H9 (cell line): Measurements from ENCODE around the gene ADAM8. TPM values are rescaled to one million over a fixed set of nuclear protein-coding genes. Genes with fewer than 3 reads are reported as not detected.

ENCODE experiments used
- DNase-seq: peaks from one replicate; pipeline ENCODE4 v3.0.0-alpha.2; 2017
- H2AFZ ChIP-seq: one replicate; pipeline ENCODE4 v1.6.1; 2013; ENCODE audit warnings: mild to moderate bottlenecking, low read length, control low read depth, moderate library complexity
- H2AK5ac ChIP-seq: 2 replicates; pipeline ENCODE4 v1.6.1; 2013; ENCODE audit warnings: low read length, control low read depth, mixed read lengths; ENCODE audit not compliant: insufficient read length
- H2BK120ac ChIP-seq: one replicate; pipeline ENCODE4 v1.6.1; 2013; ENCODE audit warnings: low read depth, mild to moderate bottlenecking, low read length, control low read depth, inconsistent platforms; ENCODE audit not compliant: poor library complexity, severe bottlenecking
- H2BK12ac ChIP-seq: 2 replicates; pipeline ENCODE4 v1.6.1; 2013; ENCODE audit warnings: low read length, control low read depth, mixed read lengths, low read depth; ENCODE audit not compliant: insufficient read length
- H2BK15ac ChIP-seq: 2 replicates; pipeline ENCODE4 v1.6.1; 2013; ENCODE audit warnings: low read depth, low read length, control low read depth
- H2BK20ac ChIP-seq: one replicate; pipeline ENCODE4 v1.6.1; 2013; ENCODE audit warnings: low read depth, mild to moderate bottlenecking, low read length, control low read depth, inconsistent platforms; ENCODE audit not compliant: poor library complexity, severe bottlenecking
- H2BK5ac ChIP-seq: 2 replicates; pipeline ENCODE4 v1.6.1; 2013; ENCODE audit warnings: low read length, control low read depth, mixed read lengths; ENCODE audit not compliant: insufficient read length
- H3K14ac ChIP-seq: 2 replicates; pipeline ENCODE4 v1.6.1; 2013; ENCODE audit warnings: low read length, control low read depth; ENCODE audit not compliant: insufficient read depth
- H3K18ac ChIP-seq: 2 replicates; pipeline ENCODE4 v1.6.1; 2013; ENCODE audit warnings: low read depth, mild to moderate bottlenecking, mixed read lengths, low read length, control low read depth; ENCODE audit not compliant: insufficient read length
- H3K23ac ChIP-seq: 2 replicates; pipeline ENCODE4 v1.6.1; 2013; ENCODE audit warnings: low read length, control low read depth, mixed read lengths, low read depth; ENCODE audit not compliant: insufficient read length
- H3K23me2 ChIP-seq: 2 replicates; pipeline ENCODE4 v1.6.1; 2013; ENCODE audit warnings: low read depth, mild to moderate bottlenecking, mixed read lengths, low read length, control low read depth; ENCODE audit not compliant: insufficient read length, poor library complexity, severe bottlenecking
- H3K27ac ChIP-seq: 2 replicates; pipeline ENCODE4 v1.5.1; 2013; ENCODE audit warnings: low read length, control low read depth, mixed read lengths, low read depth; ENCODE audit not compliant: insufficient read length
- H3K27me3 ChIP-seq: 2 replicates; pipeline ENCODE4 v1.6.1; 2013; ENCODE audit warnings: low read length, control low read depth, inconsistent platforms; ENCODE audit not compliant: insufficient read depth
- H3K4ac ChIP-seq: 2 replicates; pipeline ENCODE4 v1.6.1; 2013; ENCODE audit warnings: low read depth, mild to moderate bottlenecking, control low read depth, inconsistent platforms, low read length, moderate library complexity
- H3K4me1 ChIP-seq: 2 replicates; pipeline ENCODE4 v1.6.1; 2013; ENCODE audit warnings: low read length, control low read depth, inconsistent platforms; ENCODE audit not compliant: insufficient read depth
- H3K4me2 ChIP-seq: 2 replicates; pipeline ENCODE4 v1.6.1; 2013; ENCODE audit warnings: low read length, control low read depth, mixed read lengths; ENCODE audit not compliant: insufficient read length, insufficient read depth
- H3K56ac ChIP-seq: 2 replicates; pipeline ENCODE4 v1.6.1; 2013; ENCODE audit warnings: low read depth, mild to moderate bottlenecking, mixed read lengths, low read length, control low read depth; ENCODE audit not compliant: insufficient read length
- H3K79me1 ChIP-seq: 2 replicates; pipeline ENCODE4 v1.6.1; 2013; ENCODE audit warnings: low read depth, mild to moderate bottlenecking, moderate library complexity, low read length, control low read depth, inconsistent platforms; ENCODE audit not compliant: insufficient read depth, poor library complexity, severe bottlenecking
- H3K79me2 ChIP-seq: 2 replicates; pipeline ENCODE4 v1.6.1; 2013; ENCODE audit warnings: low read length, control low read depth, inconsistent platforms; ENCODE audit not compliant: insufficient read depth
- H3K9ac ChIP-seq: 2 replicates; pipeline ENCODE4 v1.6.1; 2013; ENCODE audit warnings: low read length, control low read depth, mixed read lengths; ENCODE audit not compliant: insufficient read length; ENCODE audit errors: extremely low read depth
- H3K9me3 ChIP-seq: one replicate; pipeline ENCODE4 v1.6.1; 2013; ENCODE audit warnings: low read depth, low read length, inconsistent platforms; ENCODE audit not compliant: control insufficient read depth
- H3T11ph ChIP-seq: one replicate; pipeline ENCODE4 v1.6.1; 2013; ENCODE audit warnings: mild to moderate bottlenecking, low read length, control low read depth, inconsistent platforms
- H4K20me1 ChIP-seq: one replicate; pipeline ENCODE4 v1.6.1; 2013; ENCODE audit not compliant: control insufficient read depth, insufficient read length, insufficient read depth
- H4K5ac ChIP-seq: 2 replicates; pipeline ENCODE4 v1.6.1; 2013; ENCODE audit warnings: low read depth, mild to moderate bottlenecking, mixed read lengths, low read length, control low read depth; ENCODE audit not compliant: insufficient read length
- H4K8ac ChIP-seq: replicated peaks from 2 replicates; pipeline ENCODE4 v1.6.1; 2013; ENCODE audit warnings: low read length, control low read depth, mixed read lengths, low read depth; ENCODE audit not compliant: insufficient read length
- H4K91ac ChIP-seq: 2 replicates; pipeline ENCODE4 v1.6.1; 2013; ENCODE audit warnings: low read depth, mild to moderate bottlenecking, moderate library complexity, mixed read lengths, low read length, control low read depth; ENCODE audit not compliant: insufficient read length
- H3K27ac Mint-ChIP-seq, 3 experiments: 2 replicates in 2 of 3; 3 replicates in 1 of 3; pipeline ENCODE4 v1.8.0; 2020 to 2021; ENCODE audit warnings: mixed read lengths in 3 of 3, mild to moderate bottlenecking in 1 of 3, moderate library complexity in 1 of 3
- H3K27me3 Mint-ChIP-seq: 2 replicates; pipeline ENCODE4 v1.8.0; 2021; ENCODE audit warnings: low read depth, mild to moderate bottlenecking, moderate library complexity, mixed read lengths
- H3K36me3 Mint-ChIP-seq, 3 experiments: 2 replicates in 2 of 3; 3 replicates in 1 of 3; pipeline ENCODE4 v1.8.0; 2020 to 2021; ENCODE audit warnings: low read depth in 3 of 3, mixed read lengths in 3 of 3; ENCODE audit not compliant: insufficient read depth in 1 of 3
- H3K4me1 Mint-ChIP-seq, 2 experiments: 2 replicates each; pipeline ENCODE4 v1.8.0; 2020; ENCODE audit warnings: mixed read lengths in 2 of 2
- H3K4me3 Mint-ChIP-seq, 2 experiments: 2 replicates in 1 of 2; 3 replicates in 1 of 2; pipeline ENCODE4 v1.8.0; 2020 to 2021; ENCODE audit warnings: mild to moderate bottlenecking in 2 of 2, mixed read lengths in 2 of 2, moderate library complexity in 1 of 2
- H3K9me3 Mint-ChIP-seq, 2 experiments: 2 replicates in 1 of 2; 3 replicates in 1 of 2; pipeline ENCODE4 v1.8.0; 2020; ENCODE audit warnings: mild to moderate bottlenecking in 2 of 2, mixed read lengths in 2 of 2, moderate library complexity in 1 of 2
- WGBS: extraction: QIAGEN DNeasy Blood & Tissue Kit; methylation state at CpG from one replicate; pipeline ENCODE4 v1.1.7; 2013; ENCODE audit warnings: missing lambda C conversion rate, low lambda C conversion rate, mixed read lengths; ENCODE audit not compliant: insufficient read length; ENCODE audit errors: extremely low coverage; 5-methylcytosine and 5-hydroxymethylcytosine counted together
- total RNA-seq: library from RNA; stranded (reverse); gene quantifications from 2 replicates; pipeline ENCODE4 v1.2.1, GENCODE V29; 2021
- TF ChIP-seq, protein P1 (sequence below): fragments of 200-600 bp; sonication (generic); conservative IDR thresholded peaks from 3 replicates; pipeline ENCODE4 v1.8.0; 2021; ENCODE audit warnings: antibody characterized with exemption, mild to moderate bottlenecking

The ADAM8 gene
- total RNA-seq, 1 experiment from 2014 or later, result 5.4 TPM

GRCh38 chr10:133218891-133219290 is 57.8 kb downstream of the ADAM8 start:
- no peak overlapping the region for H3K4ac ChIP-seq
- no peak overlapping the region for H3K27ac ChIP-seq
- H3K4me2 ChIP-seq, result no peak overlapping the region
- H2AFZ ChIP-seq, result no peak overlapping the region
- no peak overlapping the region for H4K91ac ChIP-seq
- no peaks in the 10 kb centered on the region for H3K79me1 ChIP-seq
- peaks cover 3% of the 10 kb centered on the region for H3K27me3 Mint-ChIP-seq
- H2BK120ac ChIP-seq, result no peak overlapping the region
- H3K27me3 ChIP-seq, result no peaks in the 10 kb centered on the region
- no peak overlapping the region for H3K14ac ChIP-seq
- TF ChIP-seq, protein P1, sequence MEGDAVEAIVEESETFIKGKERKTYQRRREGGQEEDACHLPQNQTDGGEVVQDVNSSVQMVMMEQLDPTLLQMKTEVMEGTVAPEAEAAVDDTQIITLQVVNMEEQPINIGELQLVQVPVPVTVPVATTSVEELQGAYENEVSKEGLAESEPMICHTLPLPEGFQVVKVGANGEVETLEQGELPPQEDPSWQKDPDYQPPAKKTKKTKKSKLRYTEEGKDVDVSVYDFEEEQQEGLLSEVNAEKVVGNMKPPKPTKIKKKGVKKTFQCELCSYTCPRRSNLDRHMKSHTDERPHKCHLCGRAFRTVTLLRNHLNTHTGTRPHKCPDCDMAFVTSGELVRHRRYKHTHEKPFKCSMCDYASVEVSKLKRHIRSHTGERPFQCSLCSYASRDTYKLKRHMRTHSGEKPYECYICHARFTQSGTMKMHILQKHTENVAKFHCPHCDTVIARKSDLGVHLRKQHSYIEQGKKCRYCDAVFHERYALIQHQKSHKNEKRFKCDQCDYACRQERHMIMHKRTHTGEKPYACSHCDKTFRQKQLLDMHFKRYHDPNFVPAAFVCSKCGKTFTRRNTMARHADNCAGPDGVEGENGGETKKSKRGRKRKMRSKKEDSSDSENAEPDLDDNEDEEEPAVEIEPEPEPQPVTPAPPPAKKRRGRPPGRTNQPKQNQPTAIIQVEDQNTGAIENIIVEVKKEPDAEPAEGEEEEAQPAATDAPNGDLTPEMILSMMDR, result no peak
- no peak overlapping the region for H2BK12ac ChIP-seq
- H3K4me3 Mint-ChIP-seq, result no peak overlapping the region
- no peaks in the 10 kb centered on the region for H3K9me3 ChIP-seq
- H4K8ac ChIP-seq, result no peak overlapping the region
- H3K9ac ChIP-seq, result no peak overlapping the region
- no peaks in the 10 kb centered on the region for H3K23me2 ChIP-seq
- H4K5ac ChIP-seq, result no peak overlapping the region
- no peak overlapping the region for H3K23ac ChIP-seq
- H3K4me1 Mint-ChIP-seq, result peaks cover 7 to 16% of the 10 kb centered on the region in 2 experiments
- no peak overlapping the region for H2BK5ac ChIP-seq
- H2BK20ac ChIP-seq, result no peak overlapping the region
- no peak overlapping the region for H3K56ac ChIP-seq
- peaks cover 4 to 5% of the 10 kb centered on the region in 2 experiments; a peak in 2 of 5 replicates for H3K9me3 Mint-ChIP-seq
- no peaks in the 10 kb centered on the region for H3K4me1 ChIP-seq
- H4K20me1 ChIP-seq, result no peaks in the 10 kb centered on the region
- H3K79me2 ChIP-seq, result no peaks in the 10 kb centered on the region
- H2AK5ac ChIP-seq, result no peak overlapping the region
- no peak overlapping the region for H2BK15ac ChIP-seq
- H3T11ph ChIP-seq, result no peak overlapping the region
- no CpG with 5 or more reads among the region's 20 CpGs for WGBS
- H3K18ac ChIP-seq, result no peak overlapping the region
- DNase-seq, result no peak
- no peak overlapping the region for H3K27ac Mint-ChIP-seq
- peaks cover 2 to 21% (median 8%) of the 10 kb centered on the region in 3 experiments; a peak in 5 of 7 replicates for H3K36me3 Mint-ChIP-seq
